Measurements from ENCODE around the gene SHKBP1.

DNA sequence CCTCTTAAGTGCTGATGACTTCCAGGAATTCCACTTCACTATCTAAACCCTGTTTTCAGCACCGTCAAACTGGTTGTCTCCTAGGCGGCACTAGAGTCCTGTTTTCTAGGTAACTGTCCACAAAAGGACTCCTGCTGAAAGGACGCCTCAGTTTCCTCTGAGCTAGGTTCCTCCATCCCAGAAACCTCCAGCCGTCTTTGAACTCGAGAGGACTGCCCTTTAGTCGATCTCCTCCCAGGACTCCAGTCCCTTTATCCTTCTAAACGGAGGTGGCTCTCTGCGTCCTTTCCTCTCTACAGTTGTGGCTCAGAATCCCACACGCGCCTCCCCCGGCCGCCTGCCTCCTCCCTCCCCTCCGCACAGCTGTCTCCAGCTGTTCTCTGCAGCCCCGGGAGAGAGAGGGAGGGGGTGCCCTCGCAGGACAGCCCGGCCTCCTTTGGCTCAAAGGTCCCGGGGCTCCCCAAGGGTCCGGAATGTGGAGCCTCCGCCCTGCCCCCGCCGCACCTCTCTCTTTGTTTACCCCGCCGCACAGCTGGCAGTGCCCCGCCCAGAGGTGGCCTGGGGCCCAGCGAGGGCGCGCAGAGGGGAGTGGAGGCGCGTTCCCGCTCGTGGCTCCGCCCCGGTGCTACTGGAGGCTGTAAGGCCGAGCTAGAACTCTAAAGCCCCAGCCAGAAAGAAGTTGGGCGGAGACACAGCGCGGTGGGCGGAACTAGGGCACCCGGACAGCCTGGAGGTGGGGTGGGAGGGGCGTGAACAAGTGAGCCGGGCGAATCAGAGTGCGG is 26.9 kb downstream of the SHKBP1 start:
- TF ChIP-seq, protein P1, sequence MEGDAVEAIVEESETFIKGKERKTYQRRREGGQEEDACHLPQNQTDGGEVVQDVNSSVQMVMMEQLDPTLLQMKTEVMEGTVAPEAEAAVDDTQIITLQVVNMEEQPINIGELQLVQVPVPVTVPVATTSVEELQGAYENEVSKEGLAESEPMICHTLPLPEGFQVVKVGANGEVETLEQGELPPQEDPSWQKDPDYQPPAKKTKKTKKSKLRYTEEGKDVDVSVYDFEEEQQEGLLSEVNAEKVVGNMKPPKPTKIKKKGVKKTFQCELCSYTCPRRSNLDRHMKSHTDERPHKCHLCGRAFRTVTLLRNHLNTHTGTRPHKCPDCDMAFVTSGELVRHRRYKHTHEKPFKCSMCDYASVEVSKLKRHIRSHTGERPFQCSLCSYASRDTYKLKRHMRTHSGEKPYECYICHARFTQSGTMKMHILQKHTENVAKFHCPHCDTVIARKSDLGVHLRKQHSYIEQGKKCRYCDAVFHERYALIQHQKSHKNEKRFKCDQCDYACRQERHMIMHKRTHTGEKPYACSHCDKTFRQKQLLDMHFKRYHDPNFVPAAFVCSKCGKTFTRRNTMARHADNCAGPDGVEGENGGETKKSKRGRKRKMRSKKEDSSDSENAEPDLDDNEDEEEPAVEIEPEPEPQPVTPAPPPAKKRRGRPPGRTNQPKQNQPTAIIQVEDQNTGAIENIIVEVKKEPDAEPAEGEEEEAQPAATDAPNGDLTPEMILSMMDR (IDR thresholded peaks at IDR 0.05): no peak
- TF ChIP-seq EP300 (IDR thresholded peaks at IDR 0.05) (peak; percentile 22), POLR2AphosphoS5 (IDR thresholded peaks at IDR 0.05) (peak; percentile 74 to 92 (median 81)), POLR2A (IDR thresholded peaks at IDR 0.05) (no peak)
